Loucy (cell line): ENCODE data around the gene IFTAP.

Experiments used
- EZH2phosphoT487 ChIP-seq: fragments of 200-600 bp; IDR thresholded peaks from 2 replicates; pipeline ENCODE4 v1.6.1; 2018; ENCODE audit warnings: antibody characterized with exemption, mild to moderate bottlenecking, moderate library complexity, borderline replicate concordance
- TF ChIP-seq, protein P1 (sequence below): fragments of 200-600 bp; sonication (generic); conservative IDR thresholded peaks from 2 replicates; pipeline ENCODE4 v1.5.1; 2014; ENCODE audit warnings: mild to moderate bottlenecking, antibody characterized with exemption, low read length

DNA sequence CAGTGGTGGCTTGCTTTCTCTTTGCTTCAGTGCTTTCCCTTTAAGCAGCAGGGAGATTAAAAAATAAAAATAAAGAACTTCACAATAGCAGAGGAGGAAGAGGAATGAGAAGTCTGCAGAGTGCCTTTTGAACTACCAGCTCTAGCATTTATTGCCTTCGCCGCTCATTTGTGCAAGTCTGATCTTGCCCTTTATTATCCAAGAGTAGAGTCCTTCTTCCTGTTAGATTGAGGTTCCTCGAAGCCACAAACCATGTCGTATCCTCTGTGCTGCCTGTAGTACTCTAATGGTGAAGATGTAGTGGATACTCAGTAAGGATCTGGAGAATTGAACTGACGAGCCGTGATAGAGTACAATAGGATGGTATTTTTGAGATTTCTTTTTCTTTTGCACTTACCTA lies 105.0 kb downstream of the IFTAP start:
- TF ChIP-seq, protein P1, sequence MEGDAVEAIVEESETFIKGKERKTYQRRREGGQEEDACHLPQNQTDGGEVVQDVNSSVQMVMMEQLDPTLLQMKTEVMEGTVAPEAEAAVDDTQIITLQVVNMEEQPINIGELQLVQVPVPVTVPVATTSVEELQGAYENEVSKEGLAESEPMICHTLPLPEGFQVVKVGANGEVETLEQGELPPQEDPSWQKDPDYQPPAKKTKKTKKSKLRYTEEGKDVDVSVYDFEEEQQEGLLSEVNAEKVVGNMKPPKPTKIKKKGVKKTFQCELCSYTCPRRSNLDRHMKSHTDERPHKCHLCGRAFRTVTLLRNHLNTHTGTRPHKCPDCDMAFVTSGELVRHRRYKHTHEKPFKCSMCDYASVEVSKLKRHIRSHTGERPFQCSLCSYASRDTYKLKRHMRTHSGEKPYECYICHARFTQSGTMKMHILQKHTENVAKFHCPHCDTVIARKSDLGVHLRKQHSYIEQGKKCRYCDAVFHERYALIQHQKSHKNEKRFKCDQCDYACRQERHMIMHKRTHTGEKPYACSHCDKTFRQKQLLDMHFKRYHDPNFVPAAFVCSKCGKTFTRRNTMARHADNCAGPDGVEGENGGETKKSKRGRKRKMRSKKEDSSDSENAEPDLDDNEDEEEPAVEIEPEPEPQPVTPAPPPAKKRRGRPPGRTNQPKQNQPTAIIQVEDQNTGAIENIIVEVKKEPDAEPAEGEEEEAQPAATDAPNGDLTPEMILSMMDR = no peak
- no peak for TF ChIP-seq EZH2phosphoT487
